Measurements from ENCODE around the gene OLFM2.

DNA sequence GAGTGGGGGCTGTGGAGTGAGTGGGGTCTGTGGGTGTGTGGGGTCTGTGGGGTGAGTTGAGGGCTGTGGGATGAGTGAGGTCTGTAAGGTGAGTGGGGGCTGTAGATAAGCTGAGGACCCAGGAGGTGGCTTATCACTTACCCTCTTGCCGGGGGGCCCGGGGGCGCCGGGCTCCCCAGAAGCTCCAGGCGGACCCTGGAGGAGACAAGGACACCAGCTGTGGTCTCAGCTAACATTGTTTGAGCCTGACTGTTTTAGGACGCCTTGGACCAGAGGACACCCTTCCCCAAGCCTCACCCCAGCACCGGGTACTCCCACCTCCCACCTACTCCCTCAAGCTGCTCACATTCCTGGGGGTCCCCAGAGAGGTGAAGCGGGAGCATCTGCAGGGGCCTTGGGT, 34.2 kb upstream of the OLFM2 start:
- TF ChIP-seq RARB (CRISPR knock-in tag; IDR thresholded peaks at IDR 0.05) = no peak
- TF ChIP-seq, protein P1, sequence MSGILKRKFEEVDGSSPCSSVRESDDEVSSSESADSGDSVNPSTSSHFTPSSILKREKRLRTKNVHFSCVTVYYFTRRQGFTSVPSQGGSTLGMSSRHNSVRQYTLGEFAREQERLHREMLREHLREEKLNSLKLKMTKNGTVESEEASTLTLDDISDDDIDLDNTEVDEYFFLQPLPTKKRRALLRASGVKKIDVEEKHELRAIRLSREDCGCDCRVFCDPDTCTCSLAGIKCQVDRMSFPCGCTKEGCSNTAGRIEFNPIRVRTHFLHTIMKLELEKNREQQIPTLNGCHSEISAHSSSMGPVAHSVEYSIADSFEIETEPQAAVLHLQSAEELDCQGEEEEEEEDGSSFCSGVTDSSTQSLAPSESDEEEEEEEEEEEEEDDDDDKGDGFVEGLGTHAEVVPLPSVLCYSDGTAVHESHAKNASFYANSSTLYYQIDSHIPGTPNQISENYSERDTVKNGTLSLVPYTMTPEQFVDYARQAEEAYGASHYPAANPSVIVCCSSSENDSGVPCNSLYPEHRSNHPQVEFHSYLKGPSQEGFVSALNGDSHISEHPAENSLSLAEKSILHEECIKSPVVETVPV (CRISPR knock-in tag; IDR thresholded peaks at IDR 0.05) = no peak
- TF ChIP-seq, protein P2, sequence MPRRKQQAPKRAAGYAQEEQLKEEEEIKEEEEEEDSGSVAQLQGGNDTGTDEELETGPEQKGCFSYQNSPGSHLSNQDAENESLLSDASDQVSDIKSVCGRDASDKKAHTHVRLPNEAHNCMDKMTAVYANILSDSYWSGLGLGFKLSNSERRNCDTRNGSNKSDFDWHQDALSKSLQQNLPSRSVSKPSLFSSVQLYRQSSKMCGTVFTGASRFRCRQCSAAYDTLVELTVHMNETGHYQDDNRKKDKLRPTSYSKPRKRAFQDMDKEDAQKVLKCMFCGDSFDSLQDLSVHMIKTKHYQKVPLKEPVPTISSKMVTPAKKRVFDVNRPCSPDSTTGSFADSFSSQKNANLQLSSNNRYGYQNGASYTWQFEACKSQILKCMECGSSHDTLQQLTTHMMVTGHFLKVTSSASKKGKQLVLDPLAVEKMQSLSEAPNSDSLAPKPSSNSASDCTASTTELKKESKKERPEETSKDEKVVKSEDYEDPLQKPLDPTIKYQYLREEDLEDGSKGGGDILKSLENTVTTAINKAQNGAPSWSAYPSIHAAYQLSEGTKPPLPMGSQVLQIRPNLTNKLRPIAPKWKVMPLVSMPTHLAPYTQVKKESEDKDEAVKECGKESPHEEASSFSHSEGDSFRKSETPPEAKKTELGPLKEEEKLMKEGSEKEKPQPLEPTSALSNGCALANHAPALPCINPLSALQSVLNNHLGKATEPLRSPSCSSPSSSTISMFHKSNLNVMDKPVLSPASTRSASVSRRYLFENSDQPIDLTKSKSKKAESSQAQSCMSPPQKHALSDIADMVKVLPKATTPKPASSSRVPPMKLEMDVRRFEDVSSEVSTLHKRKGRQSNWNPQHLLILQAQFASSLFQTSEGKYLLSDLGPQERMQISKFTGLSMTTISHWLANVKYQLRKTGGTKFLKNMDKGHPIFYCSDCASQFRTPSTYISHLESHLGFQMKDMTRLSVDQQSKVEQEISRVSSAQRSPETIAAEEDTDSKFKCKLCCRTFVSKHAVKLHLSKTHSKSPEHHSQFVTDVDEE (CRISPR knock-in tag; IDR thresholded peaks at IDR 0.05) = no peak
- TF ChIP-seq, protein P3, sequence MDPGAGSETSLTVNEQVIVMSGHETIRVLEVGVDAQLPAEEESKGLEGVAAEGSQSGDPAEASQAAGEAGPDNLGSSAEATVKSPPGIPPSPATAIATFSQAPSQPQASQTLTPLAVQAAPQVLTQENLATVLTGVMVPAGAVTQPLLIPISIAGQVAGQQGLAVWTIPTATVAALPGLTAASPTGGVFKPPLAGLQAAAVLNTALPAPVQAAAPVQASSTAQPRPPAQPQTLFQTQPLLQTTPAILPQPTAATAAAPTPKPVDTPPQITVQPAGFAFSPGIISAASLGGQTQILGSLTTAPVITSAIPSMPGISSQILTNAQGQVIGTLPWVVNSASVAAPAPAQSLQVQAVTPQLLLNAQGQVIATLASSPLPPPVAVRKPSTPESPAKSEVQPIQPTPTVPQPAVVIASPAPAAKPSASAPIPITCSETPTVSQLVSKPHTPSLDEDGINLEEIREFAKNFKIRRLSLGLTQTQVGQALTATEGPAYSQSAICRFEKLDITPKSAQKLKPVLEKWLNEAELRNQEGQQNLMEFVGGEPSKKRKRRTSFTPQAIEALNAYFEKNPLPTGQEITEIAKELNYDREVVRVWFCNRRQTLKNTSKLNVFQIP (CRISPR knock-in tag; IDR thresholded peaks at IDR 0.05; ENCODE audit: borderline replicate concordance, low read depth) = no peak
- TF ChIP-seq ZFP30 (CRISPR knock-in tag; IDR thresholded peaks at IDR 0.05) = no peak
- no peak for TF ChIP-seq ZFP3 (CRISPR knock-in tag; IDR thresholded peaks at IDR 0.05)
- TF ChIP-seq ZNF70 (CRISPR knock-in tag; IDR thresholded peaks at IDR 0.05) = no peak
- TF ChIP-seq SNAI2 (CRISPR knock-in tag; IDR thresholded peaks at IDR 0.05) = no peak
